Esophagus squamous epithelium (tissue), 5 donors: ENCODE data around the gene TRAPPC4. TPM values are rescaled to one million over a fixed set of nuclear protein-coding genes. Genes with fewer than 3 reads are reported as not detected.
"Not testable (repeated sequence)": the region's sequence is repeated elsewhere in the genome, so short reads cannot be mapped to it uniquely, and the experiment has no call there.

Experiments
- DNase-seq: peaks from one replicate; lab custom pipeline; 2025; lab: John Stamatoyannopoulos, UW
- H3K27ac ChIP-seq, 4 donors: fragments of 200-600 bp; sonication (generic); one replicate each; pipeline ENCODE4 v1.5.1; 2016 to 2019; ENCODE audit warnings: mild to moderate bottlenecking in 1 of 4
- H3K27me3 ChIP-seq, 4 donors: fragments of 200-600 bp; sonication (generic); 1 replicate in 3 of 4; 2 replicates in 1 of 4; pipeline versions ENCODE4 v1.5.1 to v1.6.0; 2017 to 2021; ENCODE audit warnings: antibody characterized with exemption in 1 of 4
- H3K36me3 ChIP-seq, 3 donors: fragments of 200-600 bp; sonication (generic); one replicate each; pipeline ENCODE4 v1.5.1; 2016 to 2019
- H3K4me1 ChIP-seq, 3 donors: fragments of 200-600 bp; sonication (generic); one replicate each; pipeline ENCODE4 v1.5.1; 2017 to 2019
- H3K4me3 ChIP-seq, 4 donors: fragments of 200-600 bp; sonication (generic); 1 replicate in 3 of 4; 2 replicates in 1 of 4; pipeline ENCODE4 v1.5.1; 2016 to 2019; ENCODE audit warnings: mild to moderate bottlenecking in 2 of 4, moderate library complexity in 1 of 4
- H3K9me3 ChIP-seq, 3 donors: fragments of 200-600 bp; sonication (generic); one replicate each; pipeline ENCODE4 v1.5.1; 2016 to 2019
- CTCF ChIP-seq, 6 experiments: fragments of 450-650 bp in 4 of 6; fragments of 200-600 bp in 2 of 6; sonication (generic) in 2 of 6; IDR thresholded peaks; one replicate each; pipeline ENCODE4 v1.5.1; 2016 to 2019; ENCODE audit warnings: antibody characterized with exemption in 6 of 6, mild to moderate bottlenecking in 4 of 6, moderate library complexity in 4 of 6
- POLR2A ChIP-seq, 4 donors: fragments of 450-650 bp; IDR thresholded peaks; one replicate each; pipeline ENCODE4 v1.6.1; 2017; ENCODE audit warnings: antibody characterized with exemption in 4 of 4, mild to moderate bottlenecking in 4 of 4, moderate library complexity in 3 of 4
- WGBS, 2 donors: methylation state at CpG; one replicate each; pipeline ENCODE4 v1.1.5; 2018; 5-methylcytosine and 5-hydroxymethylcytosine counted together
- intact Hi-C: fragments of 100-400 bp; cut with DNase I; formaldehyde crosslinking; loops from one replicate; pipeline ENCODE4 v1.15.0; 2022
- total RNA-seq, 4 donors: library from RNA; depleted of rRNA; stranded (reverse); fragments of >200 nt; gene quantifications; one replicate each; pipeline ENCODE4 v1.1.0, GENCODE V29; 2016
- donor health status: DM: yes; HTN: yes; CAD: no.

TRAPPC4 gene
- total RNA-seq, 4 donors from 2014 or later: 26.5 to 44.4 (median 41.2) TPM

GRCh38 chr11:119014209-119014924, 4.2 kb upstream of the TRAPPC4 start:
- WGBS, 2 donors: 92% methylated on average over 16 to 17 of the region's 17 CpGs
- Histone ChIP-seq H3K4me1 (peaks cover 6 to 33% (median 20%) of the 10 kb centered on the region in 3 donors), H3K9me3 (no peaks in the 10 kb centered on the region), H3K27me3 (no peaks in the 10 kb centered on the region), H3K36me3 (peaks cover 24 to 75% (median 24%) of the 10 kb centered on the region in 3 donors), H3K27ac (no peak overlapping the region), H3K4me3 (no peak overlapping the region)
- TF ChIP-seq CTCF (IDR thresholded peaks at IDR 0.05) (no peak), POLR2A (IDR thresholded peaks at IDR 0.05) (no peak)
- DNase-seq: no peak
- intact Hi-C loops: no loop called here

- H3K36me3 ChIP-seq: peaks cover 24 to 67% (median 24%) of the 10 kb centered on the region in 3 donors
- no peak for DNase-seq
- WGBS, 2 donors: 43 to 60% methylated on average over 8 of the region's 8 CpGs
- TF ChIP-seq POLR2A (IDR thresholded peaks at IDR 0.05) (no peak), CTCF (IDR thresholded peaks at IDR 0.05) (no peak)
- H3K4me3 ChIP-seq: no peak overlapping the region
- no peaks in the 10 kb centered on the region for H3K9me3 ChIP-seq
- no peaks in the 10 kb centered on the region for H3K27me3 ChIP-seq
- intact Hi-C loops: no loop called here
- H3K4me1 ChIP-seq: peaks cover 14 to 41% (median 27%) of the 10 kb centered on the region in 3 donors
- H3K27ac ChIP-seq: no peak overlapping the region
Observed at GRCh38 chr11:119015054-119015611, 3.4 kb upstream of the TRAPPC4 start.

GRCh38 chr11:119016216-119017009, 2.2 kb upstream of the TRAPPC4 start:
- Histone ChIP-seq H3K36me3 (peaks cover 13 to 63% (median 20%) of the 10 kb centered on the region in 3 donors), H3K4me1 (peaks cover 16 to 54% (median 31%) of the 10 kb centered on the region in 3 donors), H3K27ac (peak overlapping the region in 2 of 4 donors; percentile 94 to 97), H3K9me3 (no peaks in the 10 kb centered on the region), H3K27me3 (no peaks in the 10 kb centered on the region), H3K4me3 (peak overlapping the region in 2 of 4 donors; percentile 72 to 77)
- WGBS, 2 donors: 56 to 61% methylated on average over 13 to 14 of the region's 14 CpGs
- no peak for DNase-seq
- TF ChIP-seq POLR2A (IDR thresholded peaks at IDR 0.05) (no peak), CTCF (IDR thresholded peaks at IDR 0.05) (no peak)
- intact Hi-C loops: no loop called here

- H3K27me3 ChIP-seq, DNase-seq, intact Hi-C loops, H3K9me3 ChIP-seq: not testable (repeated sequence)
- peaks cover 13 to 63% (median 20%) of the 10 kb centered on the region in 3 donors for H3K36me3 ChIP-seq
- peak overlapping the region; percentile 94 to 97 (median 96) for H3K27ac ChIP-seq
- 1 to 3% methylated on average over 10 of the region's 10 CpGs for WGBS, 2 donors
- H3K4me3 ChIP-seq: peak overlapping the region; percentile 72 to 87 (median 82)
- H3K4me1 ChIP-seq: peaks cover 16 to 63% (median 31%) of the 10 kb centered on the region in 3 donors
Observed at GRCh38 chr11:119017377-119017776, 1.2 kb upstream of the TRAPPC4 start.

GRCh38 chr11:119019996-119020395, 1.4 kb downstream of the TRAPPC4 start:
- Histone ChIP-seq H3K27ac (peak overlapping the region in 1 of 4 donors; percentile 97), H3K9me3 (no peaks in the 10 kb centered on the region), H3K4me1 (peaks cover 16 to 74% (median 30%) of the 10 kb centered on the region in 3 donors), H3K4me3 (peak overlapping the region in 3 of 4 donors; percentile 72 to 87 (median 77)), H3K36me3 (peaks cover 5 to 63% (median 26%) of the 10 kb centered on the region in 3 donors), H3K27me3 (no peaks in the 10 kb centered on the region)
- WGBS, 2 donors: 14 to 20% methylated on average over 2 of the region's 2 CpGs
- no peak for DNase-seq
- TF ChIP-seq POLR2A (IDR thresholded peaks at IDR 0.05): no peak
- no peak for TF ChIP-seq CTCF (IDR thresholded peaks at IDR 0.05)
- intact Hi-C loops: no loop called here
